NB4 (cell line): ENCODE measurements around the gene KCTD5.

ENCODE experiments used
- CTCF ChIP-seq: IDR thresholded peaks from one replicate; pipeline ENCODE4 v1.5.1; 2012; ENCODE audit warnings: low read depth, low read length
- POLR2A ChIP-seq: IDR thresholded peaks from 2 replicates; pipeline ENCODE4 v1.6.1; 2011; ENCODE audit warnings: mild to moderate bottlenecking; ENCODE audit not compliant: insufficient read length; ENCODE audit errors: extremely low read depth

GRCh38 chr16:2742323-2743006 lies 60.1 kb downstream of the KCTD5 start:
- TF ChIP-seq CTCF (no peak), POLR2A (no peak)
